Measurements from ENCODE around the gene SYK.

DNA sequence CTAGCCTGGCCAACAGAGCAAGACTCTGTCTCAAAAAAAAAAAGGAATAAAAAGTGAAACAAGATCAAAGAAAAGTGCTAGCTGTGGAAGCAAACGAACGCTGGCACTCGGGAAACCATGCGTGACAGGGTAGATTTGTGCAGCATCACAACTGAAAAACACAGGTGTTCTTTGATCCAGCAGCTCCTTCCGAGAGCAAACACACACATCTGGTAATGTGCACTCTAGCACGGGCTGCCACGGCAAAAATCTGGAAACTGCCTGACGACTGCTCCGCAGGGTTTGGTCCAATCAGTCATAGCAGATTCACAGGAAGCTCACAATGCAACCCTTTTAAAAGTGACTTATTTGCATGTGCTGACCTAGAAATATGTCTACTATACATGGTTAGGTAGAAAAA is 80.0 kb downstream of the SYK start:
- TF ChIP-seq, protein P1, sequence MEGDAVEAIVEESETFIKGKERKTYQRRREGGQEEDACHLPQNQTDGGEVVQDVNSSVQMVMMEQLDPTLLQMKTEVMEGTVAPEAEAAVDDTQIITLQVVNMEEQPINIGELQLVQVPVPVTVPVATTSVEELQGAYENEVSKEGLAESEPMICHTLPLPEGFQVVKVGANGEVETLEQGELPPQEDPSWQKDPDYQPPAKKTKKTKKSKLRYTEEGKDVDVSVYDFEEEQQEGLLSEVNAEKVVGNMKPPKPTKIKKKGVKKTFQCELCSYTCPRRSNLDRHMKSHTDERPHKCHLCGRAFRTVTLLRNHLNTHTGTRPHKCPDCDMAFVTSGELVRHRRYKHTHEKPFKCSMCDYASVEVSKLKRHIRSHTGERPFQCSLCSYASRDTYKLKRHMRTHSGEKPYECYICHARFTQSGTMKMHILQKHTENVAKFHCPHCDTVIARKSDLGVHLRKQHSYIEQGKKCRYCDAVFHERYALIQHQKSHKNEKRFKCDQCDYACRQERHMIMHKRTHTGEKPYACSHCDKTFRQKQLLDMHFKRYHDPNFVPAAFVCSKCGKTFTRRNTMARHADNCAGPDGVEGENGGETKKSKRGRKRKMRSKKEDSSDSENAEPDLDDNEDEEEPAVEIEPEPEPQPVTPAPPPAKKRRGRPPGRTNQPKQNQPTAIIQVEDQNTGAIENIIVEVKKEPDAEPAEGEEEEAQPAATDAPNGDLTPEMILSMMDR (IDR thresholded peaks at IDR 0.05 in 2 of 3, conservative IDR thresholded peaks at IDR 0.05 in 1 of 3; ENCODE audit: borderline replicate concordance in 1 of 3, insufficient read depth in 1 of 3, low read depth in 2 of 3, low read length in 2 of 3) = no peak
- TF ChIP-seq EZH2 (IDR thresholded peaks at IDR 0.05) (no peak), JUND (IDR thresholded peaks at IDR 0.05) (no peak), YY1 (IDR thresholded peaks at IDR 0.05; ENCODE audit: extremely low read depth, insufficient replicate concordance, low read depth, low read length) (no peak)

All from HCT116 (cell line).